ENCODE data around the gene BRI3BP. TPM values are rescaled to one million over a fixed set of nuclear protein-coding genes. Genes with fewer than 3 reads are reported as not detected.

Gene BRI3BP
- total RNA-seq, 1 experiment from 2014 or later = 19.4 TPM

- H3K9me3 ChIP-seq (ENCODE audit: insufficient read depth, low read depth) = no peaks in the 10 kb centered on the region
- H3K79me2 ChIP-seq (ENCODE audit: low read depth) = no peaks in the 10 kb centered on the region
- TF ChIP-seq EZH2 (IDR thresholded peaks at IDR 0.05; ENCODE audit: low read depth) = no peak
- no peak for TF ChIP-seq CTCF (conservative IDR thresholded peaks at IDR 0.05)
- ChIA-PET CTCF (no interaction called here), POLR2A (ENCODE audit: unreplicated experiment) (no interaction called here)
- intact Hi-C loops (cut with micrococcal nuclease; ENCODE audit: unreplicated experiment) = no loop called here
- BruUV-seq (replicated peaks) = no TSS peak
- DNase-seq = no peak
- no peaks in the 10 kb centered on the region for H3K4me1 ChIP-seq (replicated peaks; ENCODE audit: insufficient read depth)
- no peaks in the 10 kb centered on the region for H3K9me2 ChIP-seq (ENCODE audit: insufficient read depth)
- H3K36me3 ChIP-seq (ENCODE audit: low read depth) = no peaks in the 10 kb centered on the region
- H3K4me3 ChIP-seq = no peak overlapping the region
- no peak overlapping the region for H2AFZ ChIP-seq
- no peaks in the 10 kb centered on the region; the same call in none of the 2 replicates for H4K20me1 ChIP-seq (ENCODE audit: insufficient read depth)
- no peaks in the 10 kb centered on the region for H3K27me3 ChIP-seq (ENCODE audit: insufficient read depth, low read depth)
- H3K4me2 ChIP-seq = no peak overlapping the region
- H3K27ac ChIP-seq = no peak overlapping the region
- 0 out of 2 replicates have a peak, but pooled peaks cover 5% of the 10 kb centered on the region for H3F3A ChIP-seq (ENCODE audit: insufficient read depth, low read depth)
Measured at GRCh38 chr12:124967016-124967739, 26.3 kb upstream of the BRI3BP start.

- DNase-seq = no peak
- no peaks in the 10 kb centered on the region for H3K9me2 ChIP-seq (ENCODE audit: insufficient read depth)
- no TSS peak for BruUV-seq (replicated peaks)
- no peaks in the 10 kb centered on the region for H3K27me3 ChIP-seq (ENCODE audit: insufficient read depth, low read depth)
- POLR2A ChIA-PET (ENCODE audit: unreplicated experiment) = no interaction called here
- no peaks in the 10 kb centered on the region for H3K9me3 ChIP-seq (ENCODE audit: insufficient read depth, low read depth)
- H4K20me1 ChIP-seq (ENCODE audit: insufficient read depth) = no peaks in the 10 kb centered on the region
- H3K27ac ChIP-seq = no peak overlapping the region
- H3F3A ChIP-seq (ENCODE audit: insufficient read depth, low read depth) = no peaks in the 10 kb centered on the region
- H3K4me1 ChIP-seq (replicated peaks; ENCODE audit: insufficient read depth) = no peaks in the 10 kb centered on the region
- TF ChIP-seq CTCF (conservative IDR thresholded peaks at IDR 0.05) = no peak
- TF ChIP-seq EZH2 (IDR thresholded peaks at IDR 0.05; ENCODE audit: low read depth) = no peak
- no peak overlapping the region for H3K4me3 ChIP-seq
- CTCF ChIA-PET = no interaction called here
- no peak overlapping the region for H2AFZ ChIP-seq
- intact Hi-C loops (cut with micrococcal nuclease; ENCODE audit: unreplicated experiment) = no loop called here
- H3K4me2 ChIP-seq = no peak overlapping the region
- no peaks in the 10 kb centered on the region for H3K36me3 ChIP-seq (ENCODE audit: low read depth)
- no peaks in the 10 kb centered on the region for H3K79me2 ChIP-seq (ENCODE audit: low read depth)
Measured at GRCh38 chr12:124968656-124969055, 24.8 kb upstream of the BRI3BP start.

- POLR2A ChIA-PET (ENCODE audit: unreplicated experiment) = no interaction called here
- Histone ChIP-seq H3K9me2 (ENCODE audit: insufficient read depth) (no peaks in the 10 kb centered on the region), H4K20me1 (ENCODE audit: insufficient read depth) (no peaks in the 10 kb centered on the region), H3K27ac (no peak overlapping the region), H3K36me3 (ENCODE audit: low read depth) (no peaks in the 10 kb centered on the region), H3K4me3 (no peak overlapping the region), H2AFZ (no peak overlapping the region), H3K4me1 (replicated peaks; ENCODE audit: insufficient read depth) (no peaks in the 10 kb centered on the region), H3K9me3 (ENCODE audit: insufficient read depth, low read depth) (no peaks in the 10 kb centered on the region), H3K27me3 (ENCODE audit: insufficient read depth, low read depth) (no peaks in the 10 kb centered on the region), H3F3A (ENCODE audit: insufficient read depth, low read depth) (no peaks in the 10 kb centered on the region), H3K79me2 (ENCODE audit: low read depth) (no peaks in the 10 kb centered on the region), H3K4me2 (no peak overlapping the region)
- TF ChIP-seq CTCF (conservative IDR thresholded peaks at IDR 0.05) (no peak), EZH2 (IDR thresholded peaks at IDR 0.05; ENCODE audit: low read depth) (no peak)
- BruUV-seq (replicated peaks) = no TSS peak
- intact Hi-C loops (cut with micrococcal nuclease; ENCODE audit: unreplicated experiment) = no loop called here
- CTCF ChIA-PET = no interaction called here
- no peak for DNase-seq
Measured at GRCh38 chr12:124970647-124971402, 22.6 kb upstream of the BRI3BP start.
